ENCODE results near the gene SEMA7A.
A peak's percentile ranks its signal among the peaks of the same experiment; 100 is the strongest.
"Not testable (repeated sequence)": the region's sequence is repeated elsewhere in the genome, so short reads cannot be mapped to it uniquely, and the experiment has no call there.

Gene SEMA7A

GRCh38 chr15:74433592-74434262 lies at the start of gene SEMA7A:
SEMA7A (minus strand) TSS chr15:74433958; CDS start chr15:74433918, 40 bp downstream.
- DNase-seq, result peak; percentile 83 to 88

GRCh38 chr15:74482661-74483060 lies 48.9 kb upstream of the SEMA7A start:
- DNase-seq, result no peak

GRCh38 chr15:74480364-74480763 lies 46.6 kb upstream of the SEMA7A start:
- DNase-seq, result not testable (repeated sequence)

DNA sequence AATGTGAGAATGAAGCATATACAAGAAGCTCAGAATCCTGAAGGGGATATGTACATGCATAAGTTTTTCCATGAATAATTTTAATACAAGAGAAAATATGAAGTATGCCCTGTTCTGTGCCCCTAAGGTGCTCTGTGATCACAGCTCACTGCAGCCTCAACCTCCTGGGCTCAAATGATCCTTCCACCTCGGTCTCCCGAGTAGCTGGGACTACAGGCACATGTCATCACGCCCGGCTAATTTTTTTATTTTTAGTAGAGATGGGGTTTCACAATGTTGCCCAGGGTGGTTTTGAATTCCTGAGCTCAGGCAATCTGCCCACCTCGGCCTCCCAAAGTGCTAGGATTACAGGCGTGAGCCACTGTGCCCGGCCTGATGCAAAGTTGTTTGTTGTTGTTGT lies 37.9 kb upstream of the SEMA7A start:
- DNase-seq, result not testable (repeated sequence)

- no peak for DNase-seq
Measured at GRCh38 chr15:74470631-74471395, 37.1 kb upstream of the SEMA7A start.

GRCh38 chr15:74468341-74469032 lies 34.7 kb upstream of the SEMA7A start:
- no peak for DNase-seq

GRCh38 chr15:74466570-74466969 lies 32.8 kb upstream of the SEMA7A start:
- no peak for DNase-seq

GRCh38 chr15:74464897-74465296 lies 31.1 kb upstream of the SEMA7A start:
- DNase-seq, result no peak

- peak in 1 of 2 donors; percentile 11 for DNase-seq
Measured at GRCh38 chr15:74464216-74464615, 30.5 kb upstream of the SEMA7A start.

- DNase-seq, result no peak
Measured at GRCh38 chr15:74463634-74464033, 29.9 kb upstream of the SEMA7A start.

GRCh38 chr15:74461847-74462511 lies 28.2 kb upstream of the SEMA7A start:
- DNase-seq, result no peak

GRCh38 chr15:74460871-74461846 lies 27.4 kb upstream of the SEMA7A start, which contains the start of gene UBL7:
UBL7 (minus strand) TSS chr15:74461160; CDS start chr15:74458867, 2,293 bp downstream.
- DNase-seq, result peak; percentile 95 to 96

GRCh38 chr15:74460298-74460697 lies 26.5 kb upstream of the SEMA7A start:
- no peak for DNase-seq

GRCh38 chr15:74459798-74460197 lies 26.0 kb upstream of the SEMA7A start:
- DNase-seq, result not testable (repeated sequence)

- no peak for DNase-seq
Measured at GRCh38 chr15:74458473-74458872, 24.7 kb upstream of the SEMA7A start.

DNA sequence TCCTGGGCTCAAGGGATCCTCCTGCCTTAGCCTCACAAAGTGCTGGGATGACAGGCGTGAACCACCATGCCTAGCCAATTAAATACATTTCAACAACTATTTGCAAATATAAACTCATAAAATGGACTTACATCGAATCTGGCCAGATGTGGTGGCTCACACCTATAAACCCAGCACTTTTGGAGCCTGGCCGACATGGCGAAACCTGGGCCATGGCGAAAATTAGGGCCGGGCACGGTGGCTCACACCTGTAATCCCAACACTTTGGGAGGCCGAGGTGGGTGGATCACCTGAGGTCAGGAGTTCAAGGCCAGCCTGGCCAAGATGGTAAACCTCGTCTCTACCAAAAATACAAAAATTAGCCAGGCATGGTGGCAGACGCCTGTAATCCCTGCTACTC lies 23.3 kb upstream of the SEMA7A start:
- not testable (repeated sequence) for DNase-seq

DNA sequence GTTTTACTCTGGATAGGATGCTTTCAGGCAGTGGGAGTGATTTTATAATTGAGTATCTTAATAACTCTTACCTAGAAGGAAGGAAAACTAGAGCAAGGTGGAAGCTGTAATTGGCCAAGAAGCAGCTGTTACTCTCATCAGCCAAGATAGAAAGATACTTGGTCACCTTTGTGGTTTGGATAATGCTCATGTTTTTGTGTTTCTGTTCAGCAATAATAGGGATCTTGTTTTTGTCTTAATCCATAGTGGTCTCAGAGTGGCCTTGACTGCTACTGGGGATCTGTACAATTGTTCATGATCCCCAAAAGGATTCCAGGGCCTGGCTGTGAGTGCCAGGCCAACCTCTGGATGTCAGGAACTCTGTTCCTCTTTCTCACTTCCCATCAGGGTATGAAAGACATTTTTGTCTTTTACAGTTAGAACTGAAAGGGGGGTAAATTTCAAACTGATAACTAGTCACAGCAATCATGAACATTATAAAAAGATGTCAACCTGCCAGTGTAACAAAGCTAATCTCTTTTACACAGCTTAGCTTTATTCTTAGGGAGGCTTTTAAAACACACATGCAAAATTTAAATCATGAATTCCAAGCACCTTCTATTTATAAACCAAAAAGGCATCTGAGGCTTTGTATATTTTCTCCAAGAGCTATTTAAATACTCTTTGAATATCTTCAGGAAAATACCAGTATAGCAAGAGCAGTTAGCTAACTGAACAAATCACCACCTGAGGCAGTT lies 21.2 kb upstream of the SEMA7A start:
- DNase-seq, result no peak

DNA sequence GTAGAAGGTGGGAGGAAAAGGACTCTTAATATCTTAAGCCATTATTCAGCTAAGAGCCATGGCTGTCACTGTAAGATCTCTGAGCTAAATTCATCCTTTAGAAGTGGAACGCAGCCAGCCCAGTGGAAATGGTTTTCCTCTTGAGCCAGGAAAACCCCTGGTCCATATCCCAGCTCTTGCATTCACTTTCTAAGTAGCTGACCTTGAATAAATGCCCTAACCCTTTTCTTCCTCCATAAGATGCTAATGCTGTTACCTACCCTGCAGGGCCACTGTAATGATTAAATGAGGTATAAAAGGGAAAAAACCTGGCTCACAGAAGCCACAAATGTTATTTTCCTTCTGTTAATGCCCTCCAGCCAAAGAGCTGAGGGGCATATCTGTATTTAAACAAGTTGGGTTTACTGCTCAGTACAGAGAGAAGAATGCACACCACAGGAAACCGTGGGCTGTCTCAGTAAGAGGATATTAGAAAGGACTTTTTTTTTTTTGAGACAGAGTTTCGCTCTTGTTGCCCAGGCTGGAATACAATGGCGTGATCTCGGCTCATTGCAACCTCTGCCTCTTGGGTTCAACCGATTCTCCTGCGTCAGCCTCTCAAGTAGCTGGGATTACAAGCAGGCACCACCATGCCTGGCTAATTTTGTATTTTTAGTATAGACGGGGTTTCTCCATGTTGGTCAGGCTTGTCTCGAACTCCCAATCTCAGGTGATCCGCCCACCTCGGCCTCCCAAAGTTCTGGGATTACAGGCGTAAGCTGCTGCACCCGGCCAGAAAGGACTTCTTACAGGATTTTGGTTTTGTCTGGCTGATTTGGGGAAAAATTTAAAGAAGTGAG lies 20.4 kb upstream of the SEMA7A start:
- no peak for DNase-seq

- DNase-seq, result no peak
Measured at GRCh38 chr15:74451861-74452835, 18.4 kb upstream of the SEMA7A start.
